Kidney (tissue), 14 donors: Measurements from ENCODE around the gene ARHGEF1. TPM values are rescaled to one million over a fixed set of nuclear protein-coding genes. Genes with fewer than 3 reads are reported as not detected.
A peak's percentile ranks its signal among the peaks of the same experiment; 100 is the strongest.

Experiments
- DNase-seq, 5 donors: peaks; one replicate each; pipeline ENCODE4 v3.0.0-alpha.2; 2013 to 2020
- FAIRE-seq: peaks from 2 replicates; lab custom pipeline; 2012; peaks lifted over from hg19 to GRCh38; lab: Jason Lieb, UNC
- H3K27ac ChIP-seq, 2 donors: one replicate each; pipeline ENCODE4 v1.7.0; 2013; ENCODE audit warnings: low read depth in 2 of 2, low read length in 2 of 2, inconsistent platforms in 1 of 2
- H3K27me3 ChIP-seq: one replicate; pipeline ENCODE4 v1.7.1; 2013; ENCODE audit warnings: low read length, inconsistent platforms; ENCODE audit not compliant: control insufficient read depth, insufficient read depth
- H3K36me3 ChIP-seq, 3 donors: one replicate each; pipeline versions ENCODE4 v1.7.0 to v1.7.1; 2013; ENCODE audit warnings: low read length in 3 of 3, control low read depth in 1 of 3, inconsistent platforms in 1 of 3; ENCODE audit not compliant: insufficient read depth in 3 of 3, control insufficient read depth in 2 of 3
- H3K4me1 ChIP-seq, 3 donors: one replicate each; pipeline versions ENCODE4 v1.7.0 to v1.7.1; 2013; ENCODE audit warnings: low read length in 3 of 3, inconsistent platforms in 1 of 3, low read depth in 1 of 3; ENCODE audit not compliant: control insufficient read depth in 2 of 3, insufficient read depth in 2 of 3
- H3K4me3 ChIP-seq, 3 donors: one replicate each; pipeline versions ENCODE4 v1.7.0 to v1.8.1; 2013; ENCODE audit warnings: low read length in 3 of 3, control low read depth in 1 of 3, inconsistent platforms in 1 of 3
- H3K9ac ChIP-seq, 3 donors: one replicate each; pipeline versions ENCODE4 v1.7.0 to v1.7.1; 2013; ENCODE audit warnings: low read length in 3 of 3, control low read depth in 1 of 3, inconsistent platforms in 1 of 3
- H3K9me3 ChIP-seq, 3 donors: one replicate each; pipeline versions ENCODE4 v1.7.0 to v1.7.1; 2013; ENCODE audit warnings: low read length in 3 of 3, control low read depth in 1 of 3, inconsistent platforms in 1 of 3; ENCODE audit not compliant: control insufficient read depth in 2 of 3, insufficient read depth in 1 of 3
- intact Hi-C: fragments of 100-400 bp; cut with DNase I; formaldehyde crosslinking; loops from one replicate; pipeline ENCODE4 v1.11.1; 2022
- polyA plus RNA-seq: library from polyadenylated mRNA; stranded (reverse); fragments of 350-450 nt; fragmentation: Illumina TruSeq; extraction: RNeasy Lipid Tissue Mini Kit (QIAGEN cat#74804); gene quantifications from one replicate; pipeline ENCODE4 v1.2.3, GENCODE V29; 2014; ENCODE audit warnings: low read depth, low replicate concordance; ENCODE audit not compliant: insufficient read depth
- total RNA-seq: library from RNA; stranded (reverse); fragmentation: NEBNext Ultra II Directional; extraction: Animal tissue kit (Norgen Biotek cat#: 25700); gene quantifications from one replicate; pipeline ENCODE4 v1.2.1, GENCODE V29; 2021
- TF ChIP-seq, protein P1 (sequence below): IDR thresholded peaks from 3 replicates; pipeline ENCODE4 v1.5.1; 2012; ENCODE audit warnings: mild to moderate bottlenecking, moderate library complexity, borderline replicate concordance; ENCODE audit not compliant: insufficient read depth; ENCODE audit errors: extremely low read depth
- donor health status: control.
- donor health status: control.
- donor health status: control.
- donor health status: control.
- donor health status: control.
- donor health status: DM: yes; HTN: yes; CAD: no.
- donor health status: Normal renal cell carcinoma (clear cell type).

The ARHGEF1 gene
- total and polyA plus RNA-seq, 2 donors from 2014 or later: 39.0 to 139 TPM

DNA sequence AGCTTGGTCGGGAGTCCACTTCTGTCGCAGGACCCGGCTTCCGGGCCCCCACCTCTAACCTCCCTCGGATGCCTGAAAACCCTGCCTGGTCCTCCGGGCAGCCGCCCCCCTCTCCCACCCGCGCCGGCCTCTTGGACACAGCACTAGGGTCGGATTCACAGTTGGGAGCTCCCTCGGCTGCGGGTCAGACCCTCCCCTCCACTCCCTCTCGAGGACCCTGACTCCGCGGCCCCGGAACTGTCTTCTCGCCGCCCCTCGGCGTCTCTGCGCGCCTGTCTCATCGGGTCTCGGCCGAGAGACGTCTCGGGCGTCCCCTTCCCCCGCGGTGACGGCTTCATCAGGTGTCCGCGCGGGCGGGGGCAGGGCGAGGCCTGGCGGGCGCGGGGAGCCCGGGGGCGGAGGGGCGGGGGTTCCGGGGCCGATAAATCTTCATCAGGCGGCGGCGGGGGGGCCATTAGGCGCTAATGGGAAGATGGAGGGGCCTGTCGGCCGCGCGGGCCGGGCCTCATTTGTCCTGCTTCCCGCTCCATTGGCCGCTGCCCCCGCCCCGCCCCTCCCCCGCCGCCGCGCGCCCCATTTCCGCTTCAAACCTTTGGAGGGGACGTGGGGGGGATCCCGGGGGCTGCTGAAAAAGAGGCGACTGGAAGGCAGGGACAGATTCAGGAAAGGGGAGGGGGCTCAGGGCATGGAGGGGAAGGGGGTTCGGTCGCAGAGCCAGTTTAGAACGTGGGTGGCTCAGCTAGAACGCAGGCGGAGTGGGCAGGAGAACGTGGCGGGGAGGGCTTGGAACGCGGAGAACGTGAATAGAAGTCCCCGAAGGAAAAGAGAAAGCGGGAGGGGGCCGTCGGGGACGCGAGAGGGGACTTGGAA is 57.1 kb downstream of the ARHGEF1 start:
- no peaks in the 10 kb centered on the region for H3K9me3 ChIP-seq
- peak; percentile 75 to 89 (median 81) for DNase-seq
- H3K27me3 ChIP-seq: peaks cover 16% of the 10 kb centered on the region
- no peaks in the 10 kb centered on the region for H3K4me1 ChIP-seq
- no peak for FAIRE-seq
- TF ChIP-seq, protein P1, sequence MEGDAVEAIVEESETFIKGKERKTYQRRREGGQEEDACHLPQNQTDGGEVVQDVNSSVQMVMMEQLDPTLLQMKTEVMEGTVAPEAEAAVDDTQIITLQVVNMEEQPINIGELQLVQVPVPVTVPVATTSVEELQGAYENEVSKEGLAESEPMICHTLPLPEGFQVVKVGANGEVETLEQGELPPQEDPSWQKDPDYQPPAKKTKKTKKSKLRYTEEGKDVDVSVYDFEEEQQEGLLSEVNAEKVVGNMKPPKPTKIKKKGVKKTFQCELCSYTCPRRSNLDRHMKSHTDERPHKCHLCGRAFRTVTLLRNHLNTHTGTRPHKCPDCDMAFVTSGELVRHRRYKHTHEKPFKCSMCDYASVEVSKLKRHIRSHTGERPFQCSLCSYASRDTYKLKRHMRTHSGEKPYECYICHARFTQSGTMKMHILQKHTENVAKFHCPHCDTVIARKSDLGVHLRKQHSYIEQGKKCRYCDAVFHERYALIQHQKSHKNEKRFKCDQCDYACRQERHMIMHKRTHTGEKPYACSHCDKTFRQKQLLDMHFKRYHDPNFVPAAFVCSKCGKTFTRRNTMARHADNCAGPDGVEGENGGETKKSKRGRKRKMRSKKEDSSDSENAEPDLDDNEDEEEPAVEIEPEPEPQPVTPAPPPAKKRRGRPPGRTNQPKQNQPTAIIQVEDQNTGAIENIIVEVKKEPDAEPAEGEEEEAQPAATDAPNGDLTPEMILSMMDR: no peak
- no peaks in the 10 kb centered on the region for H3K36me3 ChIP-seq
- no peak overlapping the region for H3K27ac ChIP-seq
- H3K4me3 ChIP-seq: peak overlapping the region in 1 of 3 donors; percentile 28
- intact Hi-C loops: no loop called here
- H3K9ac ChIP-seq: no peak overlapping the region

DNA sequence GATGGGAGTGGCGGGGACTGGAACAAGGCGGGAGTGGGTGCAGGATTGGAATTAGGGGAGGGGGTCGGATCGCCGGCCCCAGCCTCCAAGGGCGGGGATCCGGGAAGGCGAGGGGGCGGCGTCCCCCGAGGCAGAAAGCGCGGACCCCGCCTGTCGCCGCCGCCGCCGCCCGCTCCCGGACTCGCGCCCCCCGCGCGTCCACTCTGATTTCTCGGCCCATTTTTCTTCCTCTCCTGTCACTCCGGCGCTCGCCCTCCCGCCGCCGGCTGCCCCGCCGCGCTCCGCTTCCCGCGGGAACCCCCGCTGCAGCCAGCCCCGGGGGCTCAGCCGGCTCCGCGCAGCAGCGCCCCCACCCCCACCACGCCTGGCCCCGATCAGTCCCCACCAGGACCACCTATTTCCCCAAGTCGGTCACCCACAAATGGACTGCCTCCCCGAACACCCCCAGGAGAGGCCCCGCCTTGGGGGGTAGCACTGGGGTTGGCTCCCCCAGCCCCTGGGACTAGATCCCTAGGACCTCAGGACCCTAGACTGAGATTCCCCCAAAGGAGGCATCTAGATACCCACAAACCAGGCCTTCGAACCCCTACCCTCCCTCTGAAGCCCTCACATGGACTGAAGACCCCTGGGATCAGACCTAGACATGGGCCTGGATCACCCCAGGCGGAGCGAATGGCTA is 57.9 kb downstream of the ARHGEF1 start:
- Histone ChIP-seq H3K36me3 (no peaks in the 10 kb centered on the region), H3K4me1 (no peaks in the 10 kb centered on the region), H3K9ac (no peak overlapping the region), H3K9me3 (no peaks in the 10 kb centered on the region), H3K27ac (no peak overlapping the region), H3K4me3 (no peak overlapping the region), H3K27me3 (peaks cover 11% of the 10 kb centered on the region)
- intact Hi-C loops: no loop called here
- FAIRE-seq (no peak), DNase-seq (peak in 3 of 5 donors; percentile 35 to 69 (median 60))
- TF ChIP-seq, protein P1: no peak

DNA sequence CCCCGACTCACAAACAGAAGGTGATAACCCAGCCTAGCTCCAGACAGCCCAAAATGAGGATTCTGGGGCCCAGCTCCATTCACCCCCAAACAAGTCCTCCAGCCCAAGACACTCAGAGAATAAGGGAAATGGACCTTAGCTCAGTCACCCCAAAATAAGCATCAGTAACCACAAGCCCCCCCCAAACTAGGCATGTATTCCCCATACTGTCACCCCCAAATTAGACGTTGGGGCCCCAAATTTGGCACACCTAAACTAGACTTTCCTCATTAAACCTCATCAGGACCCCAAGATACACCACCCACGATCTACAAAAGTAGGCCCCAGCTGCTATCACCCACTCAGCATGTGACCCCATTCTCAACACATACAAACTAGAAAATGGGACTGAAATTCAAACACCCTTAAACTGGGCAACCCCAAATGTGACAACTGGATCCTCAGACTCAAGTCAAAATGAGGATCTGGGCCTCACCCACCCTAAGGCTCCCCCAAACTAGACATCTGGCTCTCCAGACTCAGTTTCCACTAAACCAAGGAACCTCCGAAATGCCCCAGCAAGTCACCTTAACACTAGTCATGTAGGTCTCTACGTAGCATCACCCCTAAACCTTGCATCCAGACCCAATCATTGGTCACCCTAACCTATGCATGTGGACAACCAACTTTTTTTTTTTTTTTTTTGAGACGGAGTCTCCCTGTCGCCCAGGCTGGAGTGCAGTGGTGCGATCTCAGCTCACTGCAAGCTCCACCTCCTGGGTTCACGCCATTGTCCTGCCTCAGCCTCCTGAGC is 58.6 kb downstream of the ARHGEF1 start:
- no peaks in the 10 kb centered on the region for H3K9me3 ChIP-seq
- H3K36me3 ChIP-seq: no peaks in the 10 kb centered on the region
- H3K27ac ChIP-seq: no peak overlapping the region
- no peak overlapping the region for H3K4me3 ChIP-seq
- intact Hi-C loops: no loop called here
- no peak for DNase-seq
- H3K27me3 ChIP-seq: peaks cover 4% of the 10 kb centered on the region
- H3K9ac ChIP-seq: no peak overlapping the region
- FAIRE-seq: no peak
- TF ChIP-seq, protein P1: no peak
- no peaks in the 10 kb centered on the region for H3K4me1 ChIP-seq
